Ovary (tissue), 1 donor: ENCODE data around the gene LCOR.

Source experiments
- EP300 ChIP-seq: sonication (generic); formaldehyde crosslinking; IDR thresholded peaks from one replicate; pipeline ENCODE4 v1.6.1; 2017; ENCODE audit warnings: antibody characterized with exemption
- POLR2A ChIP-seq: fragments of 450-650 bp; IDR thresholded peaks from one replicate; pipeline ENCODE4 v1.6.1; 2017; ENCODE audit warnings: antibody characterized with exemption, mild to moderate bottlenecking, moderate library complexity

DNA sequence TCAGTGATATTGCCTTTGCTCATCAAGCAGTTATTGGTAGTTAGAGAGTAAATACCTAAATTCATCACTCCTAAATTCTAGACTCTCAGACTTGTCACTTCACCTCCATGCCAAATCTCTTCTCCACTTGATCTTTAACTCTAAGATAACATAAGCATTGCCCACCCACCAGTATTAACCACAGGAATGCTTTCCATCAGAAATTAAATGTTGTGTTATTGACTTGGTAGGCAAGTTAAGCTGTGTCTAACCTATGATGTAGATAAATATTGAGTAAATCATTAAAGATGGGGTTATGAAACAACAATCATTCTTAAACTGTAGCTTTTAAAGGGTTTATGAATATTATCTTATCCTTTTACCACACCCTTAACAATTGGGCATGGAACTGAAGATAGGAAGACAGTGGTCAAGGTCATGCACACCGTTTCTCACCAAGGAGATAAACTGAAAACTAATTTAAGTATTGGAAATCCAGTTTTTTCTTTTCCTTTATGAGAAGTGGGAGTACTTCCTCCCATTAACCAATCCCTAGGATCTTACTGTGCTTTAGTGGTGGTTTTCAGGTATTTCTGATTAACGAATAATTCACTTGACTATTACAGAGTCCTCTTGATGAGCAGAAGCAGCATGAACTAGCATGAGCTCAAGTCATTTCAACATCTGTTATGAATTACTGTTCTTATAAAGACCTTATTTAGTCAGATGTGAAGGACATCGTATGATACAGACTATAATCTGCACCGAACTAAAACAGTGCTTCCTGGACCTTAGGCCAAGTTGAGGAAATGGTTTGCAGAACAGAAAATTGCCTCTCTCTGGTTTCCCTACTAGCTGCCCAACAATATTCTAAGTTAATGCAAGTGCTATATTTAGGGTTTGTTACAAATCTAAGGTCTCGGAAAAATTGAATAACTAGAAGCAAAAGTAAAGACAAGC is 142.0 kb downstream of the LCOR start:
- TF ChIP-seq POLR2A, result no peak
- TF ChIP-seq EP300, result no peak
